ENCODE results near the gene LRRK1.

LRRK1 gene

DNA sequence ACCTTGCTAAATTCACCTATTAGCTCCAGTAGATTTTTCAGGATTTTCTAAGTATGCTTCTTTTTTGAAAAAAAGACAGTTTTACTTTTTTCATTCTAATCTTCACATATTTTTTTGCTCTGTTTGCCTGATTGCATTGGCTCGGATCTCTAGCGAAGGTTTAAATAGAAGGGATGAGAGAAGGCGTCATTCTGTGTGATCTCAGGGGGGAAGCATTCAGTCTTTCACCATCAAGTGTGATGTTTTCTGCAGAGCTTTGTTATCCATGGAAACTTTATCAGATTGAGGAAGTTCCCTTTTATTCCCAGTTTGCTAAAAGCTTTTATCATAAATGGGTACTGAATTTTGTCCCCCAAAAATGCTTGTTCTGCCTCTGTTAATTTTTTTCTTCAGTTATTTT, 120.3 kb downstream of the LRRK1 start:
- no peak for DNase-seq (ENCODE audit: low read depth in 2 of 2, low spot score in 1 of 2)

DNA sequence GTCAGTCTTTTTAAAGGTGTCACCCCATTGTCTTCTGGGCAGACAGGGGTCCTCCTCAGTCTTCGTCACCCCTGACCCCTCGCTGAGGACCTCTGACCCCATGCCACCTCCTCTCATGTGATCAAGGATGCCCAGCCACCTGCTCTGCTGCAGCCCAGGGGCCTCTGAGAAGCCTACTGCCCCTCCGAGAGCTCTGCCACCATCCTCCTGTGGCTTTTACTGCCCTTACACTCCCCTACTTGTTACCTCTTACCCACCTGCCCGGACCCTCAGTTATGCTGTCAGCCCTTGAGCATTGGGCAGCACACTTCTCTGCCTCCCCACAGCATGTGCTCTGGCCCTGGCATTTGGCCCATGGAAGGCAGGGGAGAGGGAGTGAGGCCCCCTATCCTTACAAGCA, 123.2 kb downstream of the LRRK1 start:
- DNase-seq (ENCODE audit: low read depth in 2 of 2, low spot score in 1 of 2), result no peak

DNA sequence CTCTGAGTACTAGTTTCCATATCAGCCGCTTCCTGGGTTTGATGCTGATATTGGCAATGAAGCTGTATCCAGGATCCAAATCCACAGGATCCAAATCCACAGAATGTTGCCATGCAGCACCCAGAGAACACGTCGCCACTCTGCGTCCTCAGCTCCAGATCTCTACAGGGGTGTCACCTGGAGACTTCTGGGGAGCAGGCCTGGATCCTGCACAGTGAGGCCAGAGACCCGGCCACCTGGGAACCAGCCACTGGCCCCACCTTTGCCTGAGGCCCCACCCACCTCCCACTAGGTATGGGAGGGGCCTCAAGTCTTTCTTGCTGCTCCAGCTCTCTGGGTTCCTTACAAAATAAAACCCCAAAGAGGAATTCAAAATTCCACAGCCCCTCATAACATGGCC, 123.9 kb downstream of the LRRK1 start:
- DNase-seq (ENCODE audit: low read depth in 2 of 2, low spot score in 1 of 2), result no peak

DNA sequence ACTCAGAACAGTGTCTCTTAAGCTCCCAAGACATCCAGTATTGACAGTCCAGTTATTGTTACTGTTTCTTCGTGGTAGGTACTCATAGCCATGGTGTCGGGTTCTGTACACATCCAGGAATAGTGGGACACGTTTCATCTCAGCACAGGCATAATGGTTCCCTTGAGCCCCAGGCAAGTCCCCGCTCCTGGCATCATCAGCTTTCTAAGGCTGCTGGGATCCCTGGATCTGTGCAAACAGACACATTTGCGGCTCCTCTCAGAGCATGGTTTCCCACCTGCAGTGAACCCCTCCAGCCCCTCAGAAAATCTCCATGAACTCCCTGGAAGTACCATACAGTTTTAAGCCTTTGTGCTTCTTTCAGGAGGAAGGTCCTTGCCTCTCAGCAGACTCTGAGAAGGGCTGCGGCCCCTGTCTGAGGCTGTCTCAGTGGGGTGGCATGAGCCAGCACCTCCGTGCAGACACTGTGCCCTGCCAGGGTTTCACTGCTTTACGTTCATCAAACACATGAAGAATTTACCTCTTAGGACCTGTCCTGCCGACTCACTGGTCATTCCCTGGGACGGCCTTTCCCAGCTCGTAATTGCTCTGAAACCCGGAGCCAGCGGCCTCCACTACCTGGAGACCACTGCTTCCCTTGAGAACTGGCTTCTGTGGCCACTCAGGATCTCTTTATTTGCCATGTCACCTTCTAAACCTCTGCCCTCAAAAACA, 124.9 kb downstream of the LRRK1 start:
- DNase-seq (ENCODE audit: low read depth in 2 of 2, low spot score in 1 of 2), result no peak

DNA sequence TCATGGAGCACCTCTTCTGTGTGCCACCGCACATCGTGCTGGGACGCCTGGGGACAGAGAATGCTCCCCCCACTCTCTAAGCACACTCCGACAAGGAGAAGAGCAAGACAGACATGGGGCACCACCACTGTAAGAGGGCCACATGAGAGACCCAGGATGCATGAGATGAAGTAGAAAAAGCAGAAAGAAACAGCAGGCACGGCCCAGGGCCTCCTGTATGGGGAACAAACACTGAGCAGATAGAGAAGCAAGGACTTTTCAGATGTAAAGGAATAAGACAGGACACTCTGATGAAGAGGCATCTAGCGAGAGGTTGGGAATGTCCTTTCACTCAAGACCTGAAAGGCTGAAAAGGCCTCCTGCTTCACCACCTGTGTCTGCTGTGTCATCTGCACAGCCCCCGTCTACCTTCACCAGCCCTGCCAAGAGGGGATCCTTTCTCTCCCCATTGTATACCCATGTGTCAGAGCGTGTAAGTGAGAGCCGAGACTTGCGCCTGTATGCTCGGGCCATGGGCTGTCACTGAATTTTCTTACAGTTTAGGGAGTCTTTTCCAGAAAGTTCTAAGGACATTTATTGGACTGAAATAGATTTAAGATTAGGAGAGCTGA, 125.6 kb downstream of the LRRK1 start:
- DNase-seq (ENCODE audit: low read depth in 2 of 2, low spot score in 1 of 2), result no peak

DNA sequence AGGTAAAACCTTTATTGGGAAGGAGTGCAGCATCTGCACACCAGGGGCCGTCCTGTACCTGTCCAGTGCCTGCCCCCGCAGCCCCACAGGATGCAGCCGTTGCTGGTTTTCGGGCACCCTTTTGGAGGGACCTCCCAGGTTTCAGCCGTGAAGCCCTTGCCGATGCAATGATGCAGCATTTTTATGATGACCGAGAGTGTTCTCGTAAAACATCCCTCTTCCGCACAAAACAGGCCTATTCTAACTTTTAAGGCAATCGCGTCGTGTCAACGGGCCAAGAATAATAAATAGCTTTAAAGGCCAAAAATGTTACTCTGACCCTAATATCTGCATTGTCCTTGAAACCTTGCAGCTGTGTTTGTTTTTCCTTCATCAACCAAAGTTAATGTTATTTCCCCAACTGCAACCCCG, 126.1 kb downstream of the LRRK1 start:
- DNase-seq (ENCODE audit: low read depth in 2 of 2, low spot score in 1 of 2), result no peak

DNA sequence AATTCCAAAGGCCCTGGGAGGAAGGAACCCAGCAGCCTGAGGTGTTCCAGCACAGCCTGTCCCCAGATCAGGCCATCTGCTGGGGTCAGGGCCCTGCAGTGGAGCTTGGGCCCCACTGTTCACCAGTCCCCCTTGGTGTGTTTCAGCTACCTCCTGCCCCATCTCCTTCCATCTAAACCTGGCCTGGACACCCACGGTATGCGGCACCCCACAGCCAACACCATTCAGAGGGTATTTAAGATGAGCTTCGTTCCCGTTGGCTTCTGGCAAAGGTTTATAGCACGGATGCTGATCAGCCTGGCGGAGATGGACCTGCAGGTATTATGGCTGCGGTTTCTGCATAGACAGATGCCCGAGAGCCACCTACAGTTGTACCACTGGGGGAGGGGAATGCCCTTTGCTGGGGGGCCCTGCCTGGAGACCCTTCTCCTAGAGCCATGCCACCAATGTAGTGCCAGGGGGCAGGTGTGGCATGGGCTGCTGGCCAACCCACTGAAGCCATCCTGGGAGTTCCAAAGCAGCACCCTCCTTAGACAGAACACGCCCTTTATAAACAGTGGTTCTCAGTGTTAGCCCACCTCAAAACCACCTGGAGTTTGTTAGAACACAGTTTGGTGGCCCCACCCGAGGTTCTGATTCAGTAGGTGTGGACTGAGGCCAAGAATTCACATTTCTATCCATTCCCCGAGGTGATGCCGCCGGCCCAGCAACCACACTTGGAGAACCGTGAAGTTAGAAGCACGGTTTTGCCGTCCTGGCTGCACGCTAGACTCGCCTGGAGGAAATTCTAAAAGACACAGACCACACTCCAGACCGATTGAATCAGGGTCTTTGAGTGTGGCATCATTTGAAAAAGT, 126.9 kb downstream of the LRRK1 start:
- DNase-seq (ENCODE audit: low read depth in 2 of 2, low spot score in 1 of 2), result no peak

DNA sequence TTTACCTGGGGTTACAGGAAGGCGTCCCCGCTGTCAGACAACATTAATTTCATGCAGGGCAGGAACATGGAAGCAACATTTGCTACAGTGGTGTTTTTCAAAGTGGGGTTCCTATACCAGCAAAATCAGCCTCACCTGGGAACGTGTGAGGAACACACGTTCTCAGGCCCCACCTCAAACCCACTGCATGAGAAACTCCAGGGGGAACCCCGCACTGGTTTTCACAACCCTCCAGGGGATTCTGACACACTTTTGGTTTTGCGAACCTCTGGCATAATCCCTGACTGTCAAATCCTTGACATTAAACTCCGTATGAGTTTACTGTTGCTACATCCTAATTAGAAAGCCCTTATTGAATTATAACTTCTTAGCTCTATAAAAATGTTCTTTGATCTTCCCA, 127.7 kb downstream of the LRRK1 start:
- DNase-seq (ENCODE audit: low read depth in 2 of 2, low spot score in 1 of 2), result no peak

DNA sequence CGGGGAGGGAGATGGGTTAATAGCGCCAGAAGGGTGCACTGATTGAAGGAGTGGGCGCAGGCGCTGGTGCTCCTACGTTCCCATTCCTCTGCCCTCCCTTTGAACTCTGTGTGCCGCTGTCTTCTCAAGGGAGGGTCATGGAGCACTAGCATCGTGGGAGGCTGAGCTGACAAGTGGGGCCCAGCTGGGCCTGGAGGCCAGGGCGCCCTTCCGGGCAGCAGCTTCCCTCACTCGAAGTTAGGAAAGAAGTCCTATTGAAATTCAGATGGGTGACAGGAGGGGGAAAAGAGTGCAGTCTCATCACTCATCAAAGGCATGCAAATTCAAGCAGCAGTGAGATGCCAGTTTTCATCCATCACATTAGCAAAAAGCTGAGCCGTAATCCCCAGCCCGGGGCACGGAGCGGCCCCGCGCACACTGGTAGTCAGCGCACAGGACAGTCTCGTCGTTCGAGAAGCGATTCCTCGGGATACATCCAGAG, 128.2 kb downstream of the LRRK1 start:
- DNase-seq (ENCODE audit: low read depth in 2 of 2, low spot score in 1 of 2), result no peak

DNA sequence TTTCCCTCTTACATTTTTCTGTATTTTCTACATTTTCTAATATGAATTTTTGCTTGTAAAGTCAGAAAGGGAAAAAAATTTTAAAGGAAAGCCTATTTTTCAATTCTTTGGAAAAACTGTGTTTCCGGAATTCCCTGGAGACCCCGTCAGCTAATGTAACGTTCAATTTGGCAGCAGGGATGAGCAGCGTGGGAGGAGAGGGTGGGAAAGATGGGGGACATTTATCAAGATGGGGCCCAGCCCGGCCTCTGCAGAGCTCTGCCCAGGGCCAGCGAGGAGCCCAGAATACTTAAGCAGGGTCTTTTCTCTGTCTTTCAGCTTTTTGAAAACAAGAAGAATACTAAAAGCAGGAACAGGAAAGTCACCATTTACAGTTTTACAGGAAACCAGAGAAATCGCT, 129.0 kb downstream of the LRRK1 start:
- no peak for DNase-seq (ENCODE audit: low read depth in 2 of 2, low spot score in 1 of 2)

DNA sequence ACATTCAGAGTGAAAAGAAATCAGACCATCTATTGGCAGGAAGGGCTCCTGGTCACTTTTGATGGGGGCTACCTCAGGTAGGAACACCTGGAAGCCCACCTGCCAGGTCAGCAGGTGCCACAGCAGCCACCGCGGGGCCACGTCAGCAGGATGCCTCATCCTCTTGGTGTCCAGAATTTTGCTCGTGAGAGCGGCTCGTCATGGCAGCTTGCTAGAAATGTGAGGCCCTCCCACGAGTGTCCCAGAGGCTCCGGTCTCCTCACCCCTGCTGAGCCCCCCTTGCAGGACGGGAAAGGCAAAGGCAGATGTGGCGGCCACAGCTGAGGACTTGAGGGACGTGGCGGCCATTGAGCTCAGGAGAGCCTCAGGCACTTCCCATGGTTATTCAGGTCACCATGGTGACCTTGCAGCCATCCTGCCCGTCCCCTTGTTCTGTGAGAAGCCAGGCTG, 129.4 kb downstream of the LRRK1 start:
- no peak for DNase-seq (ENCODE audit: low read depth in 2 of 2, low spot score in 1 of 2)

DNA sequence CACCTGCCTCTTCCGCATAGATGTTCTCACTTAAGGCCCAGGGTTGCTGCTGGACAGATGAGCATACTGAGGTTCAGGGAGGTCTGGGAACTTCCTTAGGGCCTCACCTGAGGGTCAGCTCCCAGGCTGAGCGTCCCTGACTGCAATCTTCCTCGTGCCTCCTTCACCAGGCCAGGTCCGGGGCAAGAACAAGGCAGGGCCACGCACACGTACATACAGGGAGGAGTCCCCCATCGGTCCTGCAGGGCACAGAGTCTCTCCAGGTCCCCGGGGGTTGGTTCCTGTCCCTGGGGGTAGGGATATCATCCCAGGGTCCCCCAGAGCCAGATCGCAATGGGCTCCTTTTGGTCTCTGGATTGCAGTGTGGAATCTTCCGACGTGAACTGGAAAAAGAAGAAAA, 130.1 kb downstream of the LRRK1 start:
- DNase-seq (ENCODE audit: low read depth in 2 of 2, low spot score in 1 of 2), result no peak

DNA sequence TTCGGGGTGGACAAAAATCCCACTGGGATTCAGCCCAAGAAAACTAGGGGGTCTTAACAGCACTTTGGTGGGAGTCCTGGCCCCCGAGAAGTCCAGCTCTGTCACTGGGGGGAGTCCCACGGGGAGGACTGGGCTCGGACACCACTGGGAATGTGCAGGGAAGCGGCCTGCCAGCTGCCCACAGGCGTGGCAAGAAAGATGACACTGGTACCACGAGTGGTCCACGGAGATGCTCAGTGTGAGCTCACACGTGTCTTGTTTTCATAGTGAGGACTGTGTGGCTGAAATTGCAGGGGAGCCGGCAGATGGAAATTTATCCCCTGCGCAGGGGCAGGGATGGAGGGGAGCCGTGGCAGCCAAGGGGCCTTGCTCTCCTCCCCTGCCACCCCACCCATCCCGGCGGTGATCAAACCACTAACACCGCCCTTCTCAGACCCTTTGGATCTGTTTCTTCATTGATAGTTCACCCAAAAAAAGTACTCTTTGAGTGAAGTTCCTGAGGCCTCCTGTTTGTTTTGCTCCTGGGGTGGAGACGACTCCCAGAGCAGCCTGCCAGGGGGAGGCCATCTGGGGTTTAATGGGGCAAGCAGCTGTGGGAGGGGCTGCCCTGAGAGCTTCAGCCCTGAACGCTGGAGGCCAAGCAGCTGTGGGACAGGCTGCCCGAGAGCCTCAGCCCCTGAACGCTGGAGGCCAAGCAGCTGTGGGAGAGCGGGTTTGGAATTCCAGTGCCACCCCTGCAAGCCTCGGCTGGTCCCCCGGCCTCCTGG, 130.9 kb downstream of the LRRK1 start:
- no peak for DNase-seq (ENCODE audit: low read depth in 2 of 2, low spot score in 1 of 2)

DNA sequence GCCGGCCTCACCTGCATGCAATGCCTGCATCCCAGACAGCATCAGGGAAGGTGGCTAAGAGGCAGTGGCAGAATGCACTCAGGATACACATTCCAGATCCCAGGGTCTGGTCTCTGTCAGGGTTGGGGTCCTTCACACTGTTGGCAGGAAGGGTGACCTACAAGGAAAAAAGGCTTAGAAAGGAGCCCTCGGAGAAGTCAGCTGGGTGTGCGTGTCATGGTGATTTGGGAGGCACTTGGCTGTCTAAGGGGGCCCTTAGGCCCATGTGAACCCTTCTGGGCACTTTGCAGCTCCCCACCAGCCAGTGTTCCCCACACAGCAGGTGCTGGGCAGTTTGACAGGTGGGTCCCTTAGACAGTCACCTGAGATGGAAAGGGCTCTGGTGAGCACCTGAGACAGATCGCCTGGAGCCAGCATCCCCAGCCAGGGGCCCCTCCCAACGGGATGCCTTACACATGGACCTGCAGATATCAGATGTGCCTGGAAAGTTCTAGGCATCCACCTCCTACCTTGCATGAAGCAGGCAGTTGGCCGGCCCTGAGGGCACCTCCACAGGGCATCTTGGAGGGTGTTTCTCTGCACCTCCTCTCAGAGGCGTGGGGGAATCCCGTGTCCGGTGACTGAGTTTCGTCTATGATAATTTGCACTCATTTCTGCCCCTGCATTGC, 131.6 kb downstream of the LRRK1 start:
- DNase-seq (ENCODE audit: low read depth in 2 of 2, low spot score in 1 of 2), result no peak

DNA sequence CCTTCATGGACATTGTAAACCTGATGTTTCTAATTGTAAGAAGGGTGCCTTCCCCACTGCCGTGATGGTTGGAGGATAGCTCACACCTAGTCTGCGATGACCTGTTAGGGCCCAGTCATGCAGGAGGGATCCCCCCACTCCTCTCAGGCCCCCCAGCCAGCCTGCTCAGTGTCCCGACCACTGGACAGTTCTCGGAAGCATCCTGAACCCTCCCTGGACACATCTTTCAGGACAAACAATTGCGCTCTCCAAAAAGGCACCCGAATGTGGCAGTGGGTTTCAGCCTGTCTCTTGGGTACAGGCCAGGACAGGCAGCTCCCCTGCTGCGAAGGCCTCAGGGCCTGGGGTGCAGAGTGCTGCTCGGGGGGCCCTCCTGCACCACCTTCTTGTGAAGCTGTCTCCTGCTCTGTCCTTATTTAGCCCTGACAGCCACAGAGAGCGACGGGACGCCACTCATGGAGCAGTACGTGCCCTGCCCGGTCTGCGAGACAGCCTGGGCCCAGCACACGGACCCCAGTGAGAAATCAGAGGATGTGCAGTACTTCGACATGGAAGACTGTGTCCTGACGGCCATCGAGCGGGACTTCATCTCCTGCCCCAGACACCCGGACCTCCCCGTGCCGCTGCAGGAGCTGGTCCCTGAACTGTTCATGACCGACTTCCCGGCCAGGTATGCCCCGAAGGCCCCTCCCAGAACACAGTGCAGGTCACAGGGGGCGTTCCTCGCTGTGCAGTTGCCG, 132.3 kb downstream of the LRRK1 start:
- no peak for DNase-seq (ENCODE audit: low read depth in 2 of 2, low spot score in 1 of 2)

DNA sequence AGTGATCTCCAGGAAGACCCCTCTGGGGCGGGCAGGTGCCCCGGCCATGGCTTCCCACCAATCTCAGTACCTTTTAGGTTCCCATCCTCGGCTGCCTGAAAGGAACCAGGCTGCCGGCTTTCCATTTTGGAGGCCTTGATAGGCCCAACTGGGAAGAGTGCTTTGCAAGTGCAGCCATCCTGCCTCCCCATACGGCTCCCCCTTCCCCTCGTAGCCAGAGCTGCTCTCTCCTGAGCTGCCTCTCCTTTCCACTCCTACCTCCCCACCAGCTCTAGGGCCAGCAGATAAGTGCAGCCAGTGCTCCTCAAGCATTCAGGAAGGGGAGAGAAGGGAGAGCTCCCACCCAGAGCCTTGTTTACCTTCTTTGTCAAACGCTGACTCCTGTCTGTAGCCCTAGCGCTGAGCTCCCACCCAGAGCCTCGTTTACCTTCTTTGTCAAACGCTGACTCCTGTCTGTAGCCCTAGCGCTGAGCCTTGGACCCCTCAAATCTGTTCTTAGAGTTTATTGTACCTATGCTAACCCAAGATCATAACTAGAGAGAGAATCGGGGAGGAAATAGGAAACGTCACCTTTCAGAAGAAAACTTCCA, 133.0 kb downstream of the LRRK1 start:
- no peak for DNase-seq (ENCODE audit: low read depth in 2 of 2, low spot score in 1 of 2)

DNA sequence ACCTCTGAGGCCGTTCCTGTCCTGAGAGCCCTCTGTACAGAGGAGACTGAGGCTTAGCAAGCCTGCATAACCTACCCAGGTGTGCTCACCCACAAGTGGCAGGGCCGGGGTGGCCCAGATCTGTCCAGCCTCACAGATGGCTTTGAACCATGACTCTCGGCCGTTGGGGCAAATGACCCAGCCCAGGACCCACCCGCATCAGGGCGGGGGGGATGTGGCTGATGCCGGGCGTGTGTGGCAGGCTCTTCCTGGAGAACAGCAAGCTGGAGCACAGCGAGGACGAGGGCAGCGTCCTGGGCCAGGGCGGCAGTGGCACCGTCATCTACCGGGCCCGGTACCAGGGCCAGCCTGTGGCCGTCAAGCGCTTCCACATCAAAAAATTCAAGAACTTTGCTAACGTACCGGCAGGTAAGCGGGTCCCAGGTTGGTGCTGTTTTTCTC, 133.5 kb downstream of the LRRK1 start:
- no peak for DNase-seq (ENCODE audit: low read depth in 2 of 2, low spot score in 1 of 2)

DNA sequence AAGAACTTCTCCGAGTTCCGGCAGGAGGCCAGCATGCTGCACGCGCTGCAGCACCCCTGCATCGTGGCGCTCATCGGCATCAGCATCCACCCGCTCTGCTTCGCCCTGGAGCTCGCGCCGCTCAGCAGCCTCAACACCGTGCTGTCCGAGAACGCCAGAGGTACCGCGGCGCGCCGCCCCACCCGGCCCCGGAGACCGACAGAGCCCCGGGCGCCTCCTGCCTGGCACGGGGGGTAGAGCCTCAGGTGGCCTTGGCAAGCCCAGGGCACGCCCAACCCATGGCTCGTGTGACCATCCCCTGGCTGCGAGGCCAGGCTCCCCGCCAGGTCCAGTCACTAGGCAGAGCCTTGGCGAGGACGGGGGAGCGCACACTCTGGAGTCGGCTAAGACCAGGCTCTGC, 134.1 kb downstream of the LRRK1 start:
- no peak for DNase-seq (ENCODE audit: low read depth in 2 of 2, low spot score in 1 of 2)

DNA sequence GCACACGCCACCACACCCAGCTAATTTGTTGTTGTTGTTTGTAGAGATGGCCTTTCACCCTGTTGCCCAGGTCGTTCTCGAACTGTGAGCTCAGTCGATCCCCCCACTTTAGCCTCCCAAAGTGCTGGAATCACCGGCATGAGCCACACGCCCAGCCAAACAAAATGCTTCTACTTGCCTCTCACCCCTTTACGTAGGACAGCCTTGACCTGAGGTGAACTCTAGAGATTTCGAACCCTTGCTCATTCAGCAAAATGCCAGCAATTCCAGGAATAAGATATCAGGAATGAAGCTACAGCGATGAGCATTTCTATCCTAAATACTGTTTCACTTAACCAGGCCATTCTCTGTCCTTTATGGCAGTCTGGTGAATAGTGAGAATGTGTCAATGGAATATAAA, 135.0 kb downstream of the LRRK1 start:
- DNase-seq (ENCODE audit: low read depth in 2 of 2, low spot score in 1 of 2), result no peak

DNA sequence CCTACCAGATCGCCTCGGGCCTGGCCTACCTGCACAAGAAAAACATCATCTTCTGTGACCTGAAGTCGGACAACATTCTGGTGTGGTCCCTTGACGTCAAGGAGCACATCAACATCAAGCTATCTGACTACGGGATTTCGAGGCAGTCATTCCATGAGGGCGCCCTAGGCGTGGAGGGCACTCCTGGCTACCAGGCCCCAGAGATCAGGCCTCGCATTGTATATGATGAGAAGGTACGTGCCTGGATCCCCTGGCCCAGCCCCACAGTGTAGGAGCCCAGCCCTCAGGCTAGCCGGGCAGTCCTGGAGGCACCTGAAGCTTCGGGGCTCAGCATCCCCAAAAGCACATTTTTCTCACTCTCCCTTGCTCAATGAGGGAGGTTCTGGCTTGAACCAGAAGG, 135.8 kb downstream of the LRRK1 start:
- DNase-seq (ENCODE audit: low read depth in 2 of 2, low spot score in 1 of 2), result no peak
